IMR-90 (cell line): Measurements from ENCODE around the gene DCHS1. TPM values are rescaled to one million over a fixed set of nuclear protein-coding genes. Genes with fewer than 3 reads are reported as not detected.
A peak's percentile ranks its signal among the peaks of the same experiment; 100 is the strongest.

Source experiments
- BHLHE40 ChIP-seq: fragments of 150-350 bp; IDR thresholded peaks from 2 replicates; pipeline ENCODE4 v1.6.1; 2016; ENCODE audit warnings: mild to moderate bottlenecking, low read depth, low read length
- NFE2L2 ChIP-seq: fragments of 150-350 bp; IDR thresholded peaks from 2 replicates; pipeline ENCODE4 v1.6.1; 2016; ENCODE audit warnings: low read depth, mild to moderate bottlenecking, low read length
- RAD21 ChIP-seq: IDR thresholded peaks from 2 replicates; pipeline ENCODE4 v1.6.1; 2012; ENCODE audit warnings: low read length, improper control_type of control experiment
- polyA plus RNA-seq, 3 experiments: library from polyadenylated mRNA; depleted of rRNA; stranded (reverse); fragments of >200 nt; gene quantifications; 2 replicates each; pipeline ENCODE4 v1.2.3, GENCODE V29; 2012; ENCODE audit warnings: low replicate concordance in 1 of 3
- total RNA-seq: library from RNA; depleted of rRNA; stranded (reverse); fragments of >200 nt; gene quantifications from 2 replicates; pipeline ENCODE4 v1.2.3, GENCODE V29; 2012

Gene DCHS1
- total and polyA plus RNA-seq, 2 of the 4 experiments (the other 2 are of a cell fraction): 1.4 to 3.3 TPM

- TF ChIP-seq RAD21 (peak; percentile 26), BHLHE40 (no peak), NFE2L2 (no peak)
Observed at GRCh38 chr11:6603287-6604080, 52.1 kb downstream of the DCHS1 start, which contains the start of the genes ILK and RRP8 (continued).
